DOHH2 (cell line): ENCODE data around the gene TRPV6.

ENCODE experiments used
- H3F3A ChIP-seq: fragments of 200-600 bp; sonication (generic), shearing (Covaris generic); 2 replicates; pipeline ENCODE4 v1.6.0; 2016; ENCODE audit warnings: antibody characterized with exemption, mild to moderate bottlenecking; ENCODE audit not compliant: control insufficient read depth, insufficient read depth
- H3K27ac ChIP-seq: fragments of 200-600 bp; sonication (generic); 2 replicates; pipeline ENCODE4 v1.5.1; 2014; ENCODE audit warnings: low read depth, mild to moderate bottlenecking, low read length, moderate library complexity
- H3K27me3 ChIP-seq: fragments of 200-600 bp; sonication (generic); 2 replicates; pipeline ENCODE4 v1.6.1; 2014; ENCODE audit warnings: mild to moderate bottlenecking, low read length, mixed read lengths; ENCODE audit not compliant: control insufficient read depth
- H3K36me3 ChIP-seq: fragments of 200-600 bp; sonication (generic); 2 replicates; pipeline ENCODE4 v1.6.1; 2014; ENCODE audit warnings: mild to moderate bottlenecking, low read length, moderate library complexity, mixed read lengths; ENCODE audit not compliant: control insufficient read depth
- H3K4me1 ChIP-seq: fragments of 200-600 bp; sonication (generic); 2 replicates; pipeline ENCODE4 v1.6.1; 2014; ENCODE audit warnings: mild to moderate bottlenecking, low read length, mixed read lengths; ENCODE audit not compliant: control insufficient read depth
- H3K4me2 ChIP-seq: fragments of 200-600 bp; sonication (generic); 2 replicates; pipeline ENCODE4 v1.6.0; 2014; ENCODE audit warnings: mild to moderate bottlenecking, low read length, moderate library complexity
- H3K4me3 ChIP-seq: fragments of 200-600 bp; sonication (generic); 2 replicates; pipeline ENCODE4 v1.5.1; 2014; ENCODE audit warnings: mild to moderate bottlenecking, low read length, mixed read lengths
- H3K79me2 ChIP-seq: fragments of 200-600 bp; sonication (generic); 2 replicates; pipeline ENCODE4 v1.6.1; 2014; ENCODE audit warnings: mild to moderate bottlenecking, low read length, mixed read lengths; ENCODE audit not compliant: control insufficient read depth
- H3K9me2 ChIP-seq: fragments of 200-600 bp; sonication (generic); replicated peaks from 2 replicates; pipeline ENCODE4 v1.6.1; 2014; ENCODE audit warnings: mild to moderate bottlenecking, low read length, mixed read lengths; ENCODE audit not compliant: control insufficient read depth
- H3K9me3 ChIP-seq: fragments of 200-600 bp; sonication (generic); 2 replicates; pipeline ENCODE4 v1.6.1; 2014; ENCODE audit warnings: antibody characterized with exemption, low read length, mixed read lengths; ENCODE audit not compliant: control insufficient read depth, insufficient read depth
- H4K20me1 ChIP-seq: fragments of 200-600 bp; sonication (generic); 2 replicates; pipeline ENCODE4 v1.6.0; 2014; ENCODE audit warnings: low read depth, mild to moderate bottlenecking, antibody characterized with exemption, low read length, moderate library complexity; ENCODE audit not compliant: control insufficient read depth, insufficient read depth
- CTCF ChIP-seq: fragments of 200-600 bp; sonication (generic); IDR thresholded peaks from one replicate; pipeline ENCODE4 v1.5.1; 2014; ENCODE audit warnings: antibody characterized with exemption, mild to moderate bottlenecking, low read depth, low read length; ENCODE audit not compliant: poor library complexity, severe bottlenecking
- EZH2phosphoT487 ChIP-seq: fragments of 200-600 bp; sonication (generic); IDR thresholded peaks from 2 replicates; pipeline ENCODE4 v1.6.1; 2017; ENCODE audit warnings: borderline replicate concordance, mild to moderate bottlenecking, antibody characterized with exemption, low read length, moderate library complexity, mixed read lengths

The TRPV6 gene

GRCh38 chr7:142869434-142869833 is 16.1 kb downstream of the TRPV6 start:
- no peaks in the 10 kb centered on the region for H3K4me1 ChIP-seq
- TF ChIP-seq CTCF, result no peak
- no peak for TF ChIP-seq EZH2phosphoT487
- H3K27me3 ChIP-seq, result no peaks in the 10 kb centered on the region

GRCh38 chr7:142868986-142869415 is 16.5 kb downstream of the TRPV6 start:
- Histone ChIP-seq H3F3A (no peaks in the 10 kb centered on the region), H3K79me2 (no peaks in the 10 kb centered on the region), H3K9me3 (no peaks in the 10 kb centered on the region), H4K20me1 (no peaks in the 10 kb centered on the region), H3K4me1 (no peaks in the 10 kb centered on the region), H3K27ac (no peak overlapping the region), H3K4me3 (no peak overlapping the region), H3K4me2 (no peak overlapping the region), H3K27me3 (no peaks in the 10 kb centered on the region), H3K9me2 (no peaks in the 10 kb centered on the region), H3K36me3 (no peaks in the 10 kb centered on the region)
- TF ChIP-seq EZH2phosphoT487, result no peak
- no peak for TF ChIP-seq CTCF

More at GRCh38 chr7:142869434-142869833, 16.1 kb downstream of the TRPV6 start:
- Histone ChIP-seq H3K79me2 (no peaks in the 10 kb centered on the region), H3K9me2 (no peaks in the 10 kb centered on the region), H3K4me2 (no peak overlapping the region), H3K9me3 (no peaks in the 10 kb centered on the region), H3K4me3 (no peak overlapping the region), H4K20me1 (no peaks in the 10 kb centered on the region), H3K27ac (no peak overlapping the region), H3K36me3 (no peaks in the 10 kb centered on the region), H3F3A (no peaks in the 10 kb centered on the region)

GRCh38 chr7:142868188-142868985 is 17.2 kb downstream of the TRPV6 start:
- H3F3A ChIP-seq, result no peaks in the 10 kb centered on the region
- no peaks in the 10 kb centered on the region for H3K9me3 ChIP-seq
- H3K4me3 ChIP-seq, result no peak overlapping the region
- no peaks in the 10 kb centered on the region for H4K20me1 ChIP-seq
- TF ChIP-seq CTCF, result peak; percentile 24
- TF ChIP-seq EZH2phosphoT487, result no peak
- no peaks in the 10 kb centered on the region for H3K4me1 ChIP-seq
- no peaks in the 10 kb centered on the region for H3K27me3 ChIP-seq
- no peaks in the 10 kb centered on the region for H3K79me2 ChIP-seq
- no peaks in the 10 kb centered on the region for H3K36me3 ChIP-seq
- no peak overlapping the region for H3K4me2 ChIP-seq
- H3K9me2 ChIP-seq, result no peaks in the 10 kb centered on the region
- no peak overlapping the region for H3K27ac ChIP-seq
